ENCODE data around the gene NFATC3.

NFATC3 gene

DNA sequence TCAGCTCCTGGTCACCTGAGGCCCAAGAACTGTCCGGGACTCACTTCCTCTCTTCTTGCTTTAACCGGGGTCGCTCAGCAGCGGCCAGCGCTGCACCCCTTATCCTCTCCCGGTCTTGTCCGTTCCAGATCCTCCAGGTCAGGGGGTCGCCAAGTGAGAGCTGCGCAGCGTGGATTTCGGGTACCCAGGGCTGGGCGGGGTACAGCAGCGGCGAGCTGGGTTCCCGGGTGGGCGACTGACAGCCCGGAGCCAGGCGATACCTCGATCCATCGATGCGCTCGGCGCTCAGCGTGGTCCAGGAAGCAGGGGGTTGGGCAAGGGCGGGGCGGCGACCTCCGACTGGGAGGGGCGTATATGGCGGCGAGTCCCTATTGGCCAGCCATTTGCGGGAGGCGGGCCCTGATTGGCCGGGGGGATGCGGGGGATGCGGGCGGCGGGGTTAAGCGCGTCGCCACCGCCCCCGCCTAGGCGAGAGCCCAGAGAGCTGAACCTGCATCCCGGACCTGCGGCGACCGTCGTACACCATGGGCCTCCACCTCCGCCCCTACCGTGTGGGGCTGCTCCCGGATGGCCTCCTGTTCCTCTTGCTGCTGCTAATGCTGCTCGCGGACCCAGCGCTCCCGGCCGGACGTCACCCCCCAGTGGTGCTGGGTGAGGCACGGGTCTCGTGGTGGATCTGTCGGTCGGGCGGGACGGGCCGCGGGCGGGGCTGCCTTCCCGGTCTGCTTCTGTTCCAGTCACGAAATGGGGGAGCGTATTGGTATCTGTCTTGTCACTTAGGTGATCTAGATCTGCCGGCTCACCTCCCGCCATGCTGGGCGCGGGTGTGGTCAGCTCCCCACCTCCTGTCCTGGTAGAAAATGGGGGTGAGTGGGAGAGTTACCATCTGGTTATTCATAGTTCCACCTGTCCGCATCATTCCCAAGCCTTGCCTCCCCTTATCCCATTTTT is 160.0 kb downstream of the NFATC3 start, which contains the start of gene PLA2G15:
TSS of gene PLA2G15 (plus strand) at position 471 of the 951 bp plus-strand sequence. CDS start at position 525, 54 bp downstream.
- peak within 1 kb of the TSS; percentile 81 for H3K4me3 ChIP-seq (ENCODE audit: low read depth, low read length)

DNA sequence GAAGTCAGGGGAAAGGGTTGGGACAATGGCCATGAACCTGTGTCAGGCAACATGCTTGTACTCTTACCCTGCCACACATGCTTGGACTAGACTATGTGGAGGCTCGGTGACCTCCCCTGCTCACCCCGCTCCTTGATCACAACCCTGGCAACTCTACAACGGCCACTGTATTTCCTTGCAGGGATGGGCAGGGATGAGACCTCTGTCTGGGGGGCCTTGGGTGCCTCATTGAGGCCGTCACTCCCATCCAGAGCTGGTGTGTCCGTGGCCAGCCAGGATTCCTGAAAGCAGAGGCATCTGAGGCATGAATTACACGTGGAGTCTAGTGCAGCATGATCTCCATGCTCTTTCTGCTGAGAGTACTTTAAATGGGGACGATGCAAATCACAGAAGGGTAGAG is 161.0 kb downstream of the NFATC3 start:
- H3K4me3 ChIP-seq (ENCODE audit: low read depth, low read length): no peak overlapping the region

DNA sequence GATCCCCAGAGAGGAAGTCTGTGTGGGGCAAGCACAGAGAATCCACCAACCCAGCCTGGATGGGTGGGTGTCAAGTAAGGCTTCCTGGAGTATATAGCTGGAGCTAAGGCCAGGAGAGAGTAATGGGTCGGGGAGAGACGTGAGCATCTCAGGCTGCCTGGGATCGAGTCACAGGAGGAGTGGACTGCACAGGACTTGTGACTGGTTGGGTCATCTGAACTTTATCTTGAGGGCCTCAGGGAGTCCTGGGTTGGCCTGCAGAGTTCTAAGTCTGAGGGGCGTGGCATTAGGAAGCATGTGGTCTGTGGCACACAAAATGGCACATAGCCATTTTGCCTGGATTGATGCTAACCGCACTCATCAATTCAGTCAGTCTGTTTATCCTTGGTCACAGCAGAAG is 161.5 kb downstream of the NFATC3 start:
- H3K4me3 ChIP-seq (ENCODE audit: low read depth, low read length): no peak overlapping the region

DNA sequence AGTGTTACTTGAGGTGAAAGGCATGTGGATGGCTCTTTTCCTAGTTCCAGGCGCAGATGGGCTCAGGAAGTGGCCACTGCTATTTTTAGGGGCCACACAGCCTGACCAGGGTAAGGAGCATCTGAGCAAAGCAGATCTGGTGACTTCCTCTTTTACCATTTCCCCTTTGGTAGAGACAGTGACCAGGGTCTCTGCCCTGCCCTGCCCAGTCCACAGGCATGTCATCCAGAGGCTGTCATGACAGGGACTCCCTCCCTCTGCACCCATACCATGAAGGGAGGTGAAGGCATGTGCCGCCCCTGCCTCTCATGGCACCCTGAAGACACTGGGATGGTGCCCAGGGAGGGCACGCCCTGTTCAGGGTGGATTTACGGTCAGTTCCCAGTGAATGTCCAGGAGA is 162.2 kb downstream of the NFATC3 start:
- no peak overlapping the region for H3K4me3 ChIP-seq (ENCODE audit: low read depth, low read length)

DNA sequence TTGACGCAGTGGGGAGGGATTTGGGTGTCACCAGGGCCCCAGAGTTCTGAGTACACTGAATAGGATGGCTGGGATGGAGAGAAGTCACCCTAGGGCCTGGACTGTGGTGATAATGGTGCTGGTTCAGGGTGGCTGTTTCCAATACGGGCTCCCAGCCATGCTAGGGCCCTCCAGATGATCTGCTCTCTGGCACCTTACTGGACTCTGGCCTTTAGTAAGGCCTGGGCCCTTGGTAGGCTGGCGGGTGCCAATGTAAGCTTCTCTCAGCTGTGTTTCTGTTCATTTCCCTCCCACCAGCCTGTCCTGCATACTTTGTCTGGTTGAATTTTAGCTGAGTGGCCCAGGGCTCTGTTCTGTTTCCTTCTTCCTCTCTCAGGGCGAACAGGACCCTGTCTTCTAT is 162.8 kb downstream of the NFATC3 start:
- no peak overlapping the region for H3K4me3 ChIP-seq (ENCODE audit: low read depth, low read length)

DNA sequence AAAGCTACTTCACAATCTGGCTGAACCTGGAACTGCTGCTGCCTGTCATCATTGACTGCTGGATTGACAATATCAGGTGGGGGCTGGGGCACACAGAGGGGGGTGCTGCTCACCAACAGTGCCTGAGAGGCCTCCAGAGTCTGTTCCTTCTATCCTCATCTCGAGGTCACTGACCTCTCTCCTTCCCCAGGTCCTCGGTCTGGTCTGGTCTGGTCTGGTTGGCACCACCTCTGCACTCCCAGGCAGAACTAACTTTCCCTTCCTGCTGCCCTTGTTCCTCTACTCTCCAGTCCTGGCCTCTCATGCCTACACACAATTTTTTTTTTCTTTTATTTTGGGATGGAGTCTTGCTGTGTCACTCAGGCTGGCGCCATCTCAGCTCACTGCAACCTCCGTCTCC is 164.2 kb downstream of the NFATC3 start:
- H3K4me3 ChIP-seq (ENCODE audit: low read depth, low read length): no peak overlapping the region

DNA sequence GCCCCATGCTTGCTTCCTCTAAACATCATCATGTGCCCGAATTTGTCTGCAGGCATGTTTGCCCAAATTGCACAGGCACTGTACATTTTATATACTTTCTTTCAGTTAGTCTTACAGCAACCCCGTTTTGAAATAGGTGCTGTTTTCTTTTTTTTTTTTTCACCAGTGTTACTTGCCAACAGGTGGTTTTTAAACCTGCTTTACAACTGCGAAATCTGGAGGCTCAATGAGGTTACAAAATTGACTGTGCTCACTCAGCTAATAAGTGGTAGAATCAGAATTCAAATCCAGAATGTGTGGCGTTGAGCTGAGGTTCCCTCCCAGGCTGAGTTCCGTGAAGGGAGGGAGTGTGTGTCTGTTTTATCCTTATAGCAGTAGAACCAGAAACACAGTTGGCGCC is 165.8 kb downstream of the NFATC3 start:
- H3K4me3 ChIP-seq (ENCODE audit: low read depth, low read length): no peak overlapping the region

DNA sequence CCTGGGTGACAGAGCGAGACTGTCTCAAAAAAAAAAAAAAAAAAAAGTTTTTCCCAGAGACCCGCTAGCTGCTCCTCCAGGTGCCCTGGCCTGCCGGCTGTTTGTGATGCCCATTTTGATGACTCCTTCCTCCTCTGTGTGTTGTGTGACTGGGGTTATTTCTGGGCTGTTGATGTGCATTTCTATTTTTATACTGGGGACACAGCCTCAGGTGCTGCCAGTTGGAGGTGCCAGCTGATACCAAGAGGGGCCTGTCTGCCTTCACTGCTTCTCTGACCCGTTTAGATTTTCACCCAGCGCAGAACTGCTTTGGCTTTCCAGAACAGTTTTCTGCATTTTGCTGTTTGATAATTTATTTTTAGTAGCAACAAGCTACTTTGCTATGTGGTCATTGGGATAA is 166.7 kb downstream of the NFATC3 start:
- H3K4me3 ChIP-seq (ENCODE audit: low read depth, low read length): no peak overlapping the region

DNA sequence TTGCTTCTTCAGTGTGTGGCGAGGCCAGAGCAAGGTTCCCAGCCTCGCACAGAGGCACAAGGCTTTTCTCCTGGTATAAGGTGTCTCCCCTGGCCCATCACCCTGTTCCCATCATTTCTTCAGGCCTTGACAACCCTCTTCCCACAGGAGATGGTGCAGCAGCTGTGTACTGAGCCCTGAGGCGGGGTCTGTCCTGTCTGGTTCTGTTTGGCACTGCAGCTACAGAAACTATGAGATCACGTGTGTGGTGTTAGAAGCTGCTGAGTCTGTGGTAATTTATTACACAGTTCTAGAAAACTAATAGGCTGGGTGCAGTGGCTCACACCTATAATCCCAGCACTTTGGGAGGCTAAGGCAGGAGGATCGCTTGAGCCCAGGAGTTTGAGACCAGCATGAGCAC is 167.2 kb downstream of the NFATC3 start:
- no peak overlapping the region for H3K4me3 ChIP-seq (ENCODE audit: low read depth, low read length)

DNA sequence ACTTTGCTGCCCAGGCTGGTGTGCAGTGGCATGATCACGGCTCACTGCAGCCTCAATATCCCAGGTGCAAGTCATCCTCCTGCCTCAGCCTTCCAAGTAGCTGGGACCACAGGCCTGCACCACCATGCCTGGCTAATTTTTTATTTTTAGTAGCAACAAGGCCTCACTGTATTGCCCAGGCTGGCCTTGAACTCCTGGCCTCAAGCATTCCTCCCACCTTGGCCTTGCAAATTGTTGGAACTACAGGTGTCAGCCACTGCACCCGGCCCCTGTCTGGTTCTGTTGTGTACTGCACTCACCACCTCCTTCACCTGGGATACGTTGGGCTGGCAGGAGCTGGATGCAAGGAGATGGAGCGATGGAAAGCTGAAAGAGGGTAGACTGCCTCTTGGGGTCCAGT is 168.6 kb downstream of the NFATC3 start:
- no peak overlapping the region for H3K4me3 ChIP-seq (ENCODE audit: low read depth, low read length)

DNA sequence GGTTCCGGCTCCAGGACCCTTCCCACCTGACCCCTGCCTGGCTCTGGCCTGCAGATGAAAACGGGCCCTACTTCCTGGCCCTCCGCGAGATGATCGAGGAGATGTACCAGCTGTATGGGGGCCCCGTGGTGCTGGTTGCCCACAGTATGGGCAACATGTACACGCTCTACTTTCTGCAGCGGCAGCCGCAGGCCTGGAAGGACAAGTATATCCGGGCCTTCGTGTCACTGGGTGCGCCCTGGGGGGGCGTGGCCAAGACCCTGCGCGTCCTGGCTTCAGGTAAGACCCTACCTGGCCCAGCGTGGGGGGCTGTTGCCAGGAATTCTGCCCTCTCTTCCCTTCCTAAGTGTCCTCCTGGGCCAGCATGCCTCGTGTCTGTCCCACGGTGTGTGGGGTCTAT is 170.5 kb downstream of the NFATC3 start:
- H3K4me3 ChIP-seq (ENCODE audit: low read depth, low read length): no peak overlapping the region

DNA sequence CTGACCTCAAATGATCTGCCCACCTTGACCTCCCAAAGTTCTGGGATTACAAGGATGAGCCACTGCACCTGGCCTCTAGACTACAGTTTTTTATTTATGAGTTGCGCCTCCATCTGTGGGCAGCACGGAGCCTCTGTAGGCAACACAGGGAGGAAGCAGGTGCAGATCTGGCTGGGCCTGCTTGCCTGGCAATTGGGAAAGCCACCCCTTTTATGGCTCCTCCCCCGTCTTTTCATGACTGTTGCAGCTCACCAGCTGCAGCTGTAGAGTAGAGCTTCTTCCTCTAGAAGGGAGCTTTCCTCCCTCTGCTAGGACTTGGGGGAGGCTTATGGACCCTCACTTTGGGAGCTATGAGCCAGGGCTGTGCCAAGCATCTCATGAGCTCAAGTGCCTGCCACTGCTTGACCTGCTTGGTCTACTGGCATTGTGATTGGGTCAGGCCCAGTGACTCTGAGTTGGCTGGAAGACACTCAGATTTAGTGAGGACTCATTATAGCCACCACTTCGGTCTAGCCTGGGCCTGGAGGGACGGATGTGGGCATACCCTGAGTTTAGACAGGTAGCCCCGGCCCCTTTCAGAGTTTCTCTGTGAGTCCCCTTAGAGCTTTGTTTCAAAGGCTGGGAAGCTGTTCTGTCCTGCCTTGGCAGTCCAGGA is 172.2 kb downstream of the NFATC3 start:
- H3K4me3 ChIP-seq (ENCODE audit: low read depth, low read length): no peak overlapping the region

DNA sequence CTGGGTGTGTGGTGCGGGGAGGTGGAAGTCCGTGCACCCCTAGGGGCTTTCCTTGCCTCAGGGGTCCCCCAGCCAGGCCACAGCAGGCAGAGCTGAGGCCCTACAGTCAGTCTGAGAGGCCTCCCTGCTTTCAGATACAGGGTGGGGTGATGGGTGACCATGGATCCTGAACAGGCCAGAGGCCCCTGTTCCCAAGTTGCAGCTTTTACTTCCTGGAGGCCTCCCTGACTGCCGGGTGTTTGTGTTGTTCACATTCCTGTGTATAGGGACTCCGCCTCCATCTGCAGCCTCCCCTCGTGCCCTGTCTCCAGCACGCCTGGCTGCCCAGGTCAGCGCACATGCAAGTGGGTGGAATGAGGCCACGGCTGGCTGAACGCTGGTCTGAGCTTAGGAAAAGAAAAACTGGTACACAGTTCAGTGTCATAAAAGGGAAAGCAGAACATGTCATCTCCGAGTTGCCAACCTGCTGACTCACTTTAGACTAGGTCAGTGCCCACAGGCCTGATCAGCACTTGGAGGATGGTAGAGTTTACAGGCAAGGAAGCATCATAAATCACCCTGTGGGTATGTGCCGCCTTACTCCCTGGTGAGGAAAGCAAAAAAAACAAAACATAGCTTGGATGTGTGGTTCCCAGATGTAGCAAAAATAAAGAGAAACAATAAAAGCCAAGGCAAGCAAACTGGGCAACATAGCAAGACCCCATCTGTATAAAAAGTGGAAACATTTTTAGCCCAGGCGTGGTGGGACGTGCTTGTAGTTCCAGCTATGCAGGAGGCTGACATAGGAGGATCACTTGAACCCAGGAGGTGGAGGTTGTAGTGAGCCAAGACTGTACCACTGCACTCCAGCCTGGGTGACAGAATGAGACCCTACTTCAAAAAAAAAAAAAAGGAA is 173.0 kb downstream of the NFATC3 start:
- no peak overlapping the region for H3K4me3 ChIP-seq (ENCODE audit: low read depth, low read length)

DNA sequence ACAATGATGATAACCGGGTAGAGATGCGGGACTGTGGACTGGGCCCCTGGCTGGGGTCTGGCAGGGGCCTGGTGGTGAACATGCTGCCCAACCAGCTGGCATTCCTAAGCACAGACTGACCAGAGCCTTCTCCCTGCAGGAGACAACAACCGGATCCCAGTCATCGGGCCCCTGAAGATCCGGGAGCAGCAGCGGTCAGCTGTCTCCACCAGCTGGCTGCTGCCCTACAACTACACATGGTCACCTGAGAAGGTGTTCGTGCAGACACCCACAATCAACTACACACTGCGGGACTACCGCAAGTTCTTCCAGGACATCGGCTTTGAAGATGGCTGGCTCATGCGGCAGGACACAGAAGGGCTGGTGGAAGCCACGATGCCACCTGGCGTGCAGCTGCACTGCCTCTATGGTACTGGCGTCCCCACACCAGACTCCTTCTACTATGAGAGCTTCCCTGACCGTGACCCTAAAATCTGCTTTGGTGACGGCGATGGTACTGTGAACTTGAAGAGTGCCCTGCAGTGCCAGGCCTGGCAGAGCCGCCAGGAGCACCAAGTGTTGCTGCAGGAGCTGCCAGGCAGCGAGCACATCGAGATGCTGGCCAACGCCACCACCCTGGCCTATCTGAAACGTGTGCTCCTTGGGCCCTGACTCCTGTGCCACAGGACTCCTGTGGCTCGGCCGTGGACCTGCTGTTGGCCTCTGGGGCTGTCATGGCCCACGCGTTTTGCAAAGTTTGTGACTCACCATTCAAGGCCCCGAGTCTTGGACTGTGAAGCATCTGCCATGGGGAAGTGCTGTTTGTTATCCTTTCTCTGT is 174.0 kb downstream of the NFATC3 start:
- no peak overlapping the region for H3K4me3 ChIP-seq (ENCODE audit: low read depth, low read length)

DNA sequence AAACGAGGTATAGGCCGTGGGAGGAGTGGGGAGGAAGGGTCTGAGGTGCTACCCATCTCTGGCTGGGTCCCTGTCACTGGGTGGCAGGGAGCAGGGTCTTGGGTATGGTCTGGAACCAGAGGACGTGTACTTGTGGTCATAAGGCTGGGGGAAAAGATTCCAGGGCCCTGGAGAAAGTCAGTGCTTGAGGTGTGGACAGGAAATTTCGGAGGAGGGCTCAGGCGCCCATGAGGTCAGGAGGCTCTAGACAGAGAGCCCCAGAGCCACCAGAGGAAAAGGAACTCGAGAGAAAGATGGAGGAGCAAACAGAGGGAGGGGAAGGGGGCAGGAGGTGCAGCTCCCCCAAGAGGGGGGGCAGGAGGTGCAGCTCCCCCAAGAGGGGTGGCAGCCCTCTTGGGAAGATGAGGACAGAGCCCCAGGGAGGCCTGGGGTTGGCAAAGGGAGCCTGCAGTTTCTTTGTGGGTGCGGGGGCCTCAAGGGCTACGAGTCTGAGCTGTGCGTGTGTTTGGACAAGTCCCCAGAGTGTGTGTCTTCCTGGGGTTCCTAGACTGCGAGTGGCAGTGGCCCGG is 178.5 kb downstream of the NFATC3 start:
- H3K4me3 ChIP-seq (ENCODE audit: low read depth, low read length): peak overlapping the region; percentile 85

DNA sequence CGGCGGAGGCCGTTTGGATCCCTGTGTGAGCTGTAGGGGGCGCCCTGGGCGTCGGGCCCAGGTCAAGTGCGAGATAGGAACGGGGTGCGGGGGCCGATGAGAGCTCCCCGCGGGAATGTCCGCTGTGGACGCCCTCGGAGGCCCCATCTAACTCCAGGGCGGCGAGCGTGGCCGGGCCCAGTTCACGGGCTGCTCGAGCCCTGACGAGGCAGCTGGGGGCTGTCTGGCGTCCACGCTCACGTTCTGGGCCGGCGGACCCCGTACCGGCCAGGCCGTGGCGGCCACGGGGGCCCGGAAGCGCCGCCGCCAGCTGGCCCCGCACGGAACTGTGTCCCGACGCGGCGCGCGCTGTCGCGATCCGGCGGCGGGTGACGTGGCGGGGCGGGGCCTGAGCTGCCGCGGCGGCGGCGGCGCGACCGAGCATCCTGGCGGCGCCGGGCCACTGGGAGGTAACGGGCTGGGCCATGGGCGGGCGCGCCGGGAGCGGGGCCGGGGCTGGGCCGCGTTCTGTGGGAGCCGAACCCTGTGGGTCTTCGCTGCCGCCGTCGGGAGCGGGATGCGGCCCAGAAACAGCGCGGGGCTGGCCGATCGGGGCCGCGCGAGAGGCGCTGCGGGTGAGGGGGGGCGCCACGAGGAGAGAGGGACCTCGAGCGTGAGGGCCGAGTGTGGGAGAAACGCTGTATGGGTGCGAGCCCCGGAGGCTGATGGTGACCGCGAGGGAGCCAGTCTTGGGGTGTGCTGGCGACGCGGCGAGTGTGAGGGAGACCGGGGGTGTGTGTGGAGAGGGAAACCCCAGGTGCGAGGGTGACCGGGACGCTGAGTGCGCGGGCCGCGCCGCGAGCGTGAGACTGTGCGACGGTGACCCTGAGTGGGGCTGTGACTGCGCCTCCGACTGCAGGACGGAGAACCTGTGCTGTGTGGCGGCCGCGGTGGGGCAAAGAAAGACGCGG is 179.2 kb downstream of the NFATC3 start, which contains the start of gene SLC7A6:
TSS of gene SLC7A6 (plus strand) at position 399 of the 950 bp plus-strand sequence. CDS start 10,201 bp downstream, outside the sequence.
- H3K4me3 ChIP-seq (ENCODE audit: low read depth, low read length): peak within 1 kb of the TSS; percentile 85

DNA sequence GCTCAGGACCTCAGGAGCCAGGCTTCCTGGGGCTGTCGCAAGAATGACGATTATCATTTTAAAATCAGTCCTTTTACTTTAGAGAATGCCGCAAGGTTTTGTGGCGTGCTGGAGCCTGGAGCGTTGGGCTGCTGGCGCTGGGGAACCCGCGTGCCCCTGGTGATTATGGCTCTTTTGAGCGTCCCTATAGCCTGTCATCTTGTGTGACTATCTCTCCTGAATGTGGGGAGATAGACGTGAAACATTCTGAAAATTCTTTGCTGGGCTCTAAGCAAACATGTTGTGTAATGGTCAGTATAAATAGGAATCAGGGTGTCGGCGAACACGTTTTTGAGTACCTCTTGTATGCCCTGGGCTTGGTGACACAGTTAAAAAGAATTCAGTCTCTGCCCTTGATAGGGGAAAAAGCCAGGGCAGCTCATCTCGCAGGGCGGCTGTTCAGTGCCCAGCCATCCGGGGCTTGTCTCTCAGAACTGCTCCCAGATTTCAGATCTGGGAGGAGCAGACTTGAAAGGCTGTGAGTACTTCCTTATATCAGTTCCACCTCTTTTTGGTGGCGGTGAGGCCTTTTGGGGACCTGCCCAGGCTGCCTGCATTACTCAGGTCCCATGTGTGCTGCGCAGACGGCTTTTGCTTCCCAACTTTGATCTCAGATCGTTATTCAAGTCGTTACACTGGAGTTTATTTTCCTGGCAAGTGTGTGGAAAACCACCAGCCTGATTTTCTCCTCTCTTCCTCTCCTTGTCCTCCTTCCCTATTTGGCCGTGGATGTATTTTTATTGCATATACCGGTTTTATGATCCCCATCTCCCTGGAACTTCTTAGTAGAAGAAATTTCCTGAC is 180.1 kb downstream of the NFATC3 start:
- peak overlapping the region; percentile 85 for H3K4me3 ChIP-seq (ENCODE audit: low read depth, low read length)

All from iPS-11a (cell line).